ENCODE data around the gene SDK1.
A peak's percentile ranks its signal among the peaks of the same experiment; 100 is the strongest.

Gene SDK1

DNA sequence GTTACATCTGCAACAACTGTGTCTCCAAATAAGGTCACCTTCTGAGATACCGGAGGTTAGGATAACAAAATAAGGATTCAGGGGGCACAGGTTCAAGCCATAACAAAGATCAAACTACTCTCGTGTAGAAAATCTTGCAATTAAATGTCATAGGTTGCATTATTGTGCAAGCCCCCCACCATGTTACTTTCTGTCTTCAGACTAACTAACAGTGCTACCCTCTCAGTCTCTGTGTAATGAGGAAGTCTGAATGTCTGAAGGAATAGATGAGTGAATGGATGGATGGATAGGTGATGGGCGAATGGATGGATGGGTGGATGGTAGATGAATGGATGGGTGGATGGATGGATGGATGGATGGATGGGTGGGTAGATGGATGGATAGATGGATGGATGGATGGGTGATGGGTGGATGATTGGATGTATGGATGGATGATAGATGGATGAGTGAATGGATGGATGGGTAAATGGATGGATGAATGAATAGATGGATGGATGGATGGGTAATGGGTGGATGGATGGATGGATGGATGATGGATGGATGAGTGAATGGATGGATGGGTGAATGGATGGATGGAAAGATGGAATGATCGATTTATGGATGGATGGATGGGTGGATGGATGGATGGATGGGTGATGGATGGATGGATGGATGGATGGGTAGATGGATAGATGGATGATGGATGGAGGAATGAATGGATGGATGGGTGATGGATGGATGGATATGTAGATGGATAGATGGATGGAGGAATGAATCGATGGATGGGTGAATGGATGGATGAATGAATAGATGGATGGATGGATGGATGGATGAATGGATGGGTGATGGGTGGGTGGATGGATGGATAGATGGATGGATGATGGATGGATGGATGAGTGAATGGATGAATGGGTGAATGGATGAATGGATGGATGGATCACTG, 823.8 kb downstream of the SDK1 start:
- DNase-seq = no peak

GRCh38 chr7:4127909-4128560, 827.0 kb downstream of the SDK1 start:
- DNase-seq = no peak

- DNase-seq = no peak
Measured at GRCh38 chr7:4129481-4130122, 828.5 kb downstream of the SDK1 start.

DNA sequence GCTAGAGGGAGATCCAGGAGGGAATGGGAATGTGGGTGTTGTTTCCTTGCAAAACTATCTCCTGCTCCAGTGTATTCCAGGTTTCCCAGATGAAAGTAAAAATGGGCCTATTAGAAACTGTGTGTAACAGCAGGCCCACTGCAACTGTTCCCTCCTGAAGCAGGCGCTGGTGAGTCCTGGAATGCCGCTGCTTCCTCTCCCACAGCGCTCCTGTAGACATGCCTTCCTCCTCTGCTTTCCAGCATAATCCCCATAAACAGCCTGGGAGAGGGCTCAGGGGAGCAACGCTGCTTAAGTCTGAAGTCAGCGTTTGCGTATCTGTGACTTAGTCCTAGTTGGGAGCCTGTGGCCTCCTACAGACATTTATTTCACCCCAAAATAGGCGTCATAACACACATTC, 830.0 kb downstream of the SDK1 start:
- DNase-seq = no peak

DNA sequence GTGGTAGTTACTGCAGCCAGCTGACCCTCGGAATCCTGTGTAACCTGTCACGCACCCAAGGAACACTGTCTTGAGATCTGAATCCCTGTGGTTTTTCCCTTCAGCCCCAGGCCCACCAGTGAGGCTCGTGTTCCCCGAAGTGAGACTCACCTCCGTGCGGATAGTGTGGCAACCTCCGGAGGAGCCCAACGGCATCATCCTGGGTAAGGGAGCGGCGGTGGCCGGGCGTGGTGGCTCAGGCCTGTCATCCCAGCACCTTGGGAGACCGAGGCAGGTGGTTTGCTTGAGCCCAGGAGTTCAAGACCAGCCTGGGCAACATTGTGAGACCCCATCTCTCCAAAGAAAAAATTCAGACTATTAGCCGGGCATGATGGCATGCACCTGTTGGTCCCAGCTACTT, 831.2 kb downstream of the SDK1 start:
- DNase-seq = no peak

GRCh38 chr7:4133491-4134044, 832.5 kb downstream of the SDK1 start:
- no peak for DNase-seq

- DNase-seq = no peak
Measured at GRCh38 chr7:4134204-4134603, 833.2 kb downstream of the SDK1 start.

- no peak for DNase-seq
Measured at GRCh38 chr7:4134631-4135030, 833.6 kb downstream of the SDK1 start.

DNA sequence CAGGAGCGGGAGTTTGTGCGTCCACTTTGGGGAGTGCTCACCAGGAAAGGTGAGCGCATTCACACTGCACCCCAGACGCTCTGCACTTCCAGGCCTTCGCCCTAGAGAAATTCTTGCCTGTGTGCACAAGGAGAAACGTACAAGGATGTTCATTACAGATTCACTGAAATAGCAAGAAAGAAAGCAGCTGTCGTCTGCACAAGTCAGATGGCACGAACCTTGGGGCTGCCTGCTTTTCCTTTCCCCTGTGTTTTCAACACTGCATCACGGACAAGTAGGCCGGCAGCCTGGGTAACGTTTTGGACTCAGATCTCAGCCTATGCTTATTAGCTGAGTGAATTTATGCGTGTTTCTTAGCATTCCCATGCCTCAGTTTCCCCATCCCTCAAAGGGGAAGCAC, 834.2 kb downstream of the SDK1 start:
- no peak for DNase-seq

GRCh38 chr7:4136036-4136435, 835.0 kb downstream of the SDK1 start:
- DNase-seq = no peak

- DNase-seq = no peak
Measured at GRCh38 chr7:4136501-4137110, 835.6 kb downstream of the SDK1 start.

DNA sequence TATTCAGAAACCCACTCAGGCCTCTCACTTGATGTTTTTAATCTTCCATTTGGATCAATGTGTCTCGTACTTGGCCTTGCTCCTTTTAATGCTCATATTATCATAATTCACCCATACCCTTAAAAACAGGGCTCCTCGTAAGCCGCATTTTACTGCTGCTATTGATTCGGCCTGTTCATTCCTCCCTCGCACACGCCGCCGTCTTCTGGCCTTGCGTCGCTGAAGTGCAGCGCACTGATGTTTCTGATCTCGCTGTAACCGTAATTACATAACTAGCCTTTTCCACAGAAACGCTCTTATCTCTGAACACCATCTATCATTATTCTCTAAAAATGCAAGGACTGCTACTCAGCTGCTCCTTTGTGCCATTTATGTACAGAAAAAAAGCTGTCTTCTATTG, 836.5 kb downstream of the SDK1 start:
- no peak for DNase-seq

DNA sequence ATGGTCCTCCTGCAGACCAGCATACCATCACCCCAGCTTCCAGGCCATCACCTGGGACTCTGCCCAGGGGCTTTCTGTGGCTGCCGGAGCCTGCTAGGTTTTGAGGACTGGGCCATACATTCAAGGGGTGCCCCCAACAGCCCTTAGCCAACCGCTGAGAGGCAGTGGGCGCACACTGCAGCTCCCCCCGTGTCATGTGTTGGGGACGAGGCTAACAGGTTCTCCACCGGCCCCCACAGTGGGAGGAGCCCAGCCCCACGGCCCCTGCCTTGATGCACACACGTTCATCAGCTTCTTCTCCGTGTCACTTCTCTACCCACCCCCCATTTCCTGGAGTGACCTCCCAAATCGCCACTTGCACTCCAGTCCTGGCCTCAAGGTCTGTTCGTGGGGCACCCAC, 837.8 kb downstream of the SDK1 start:
- DNase-seq = no peak

DNA sequence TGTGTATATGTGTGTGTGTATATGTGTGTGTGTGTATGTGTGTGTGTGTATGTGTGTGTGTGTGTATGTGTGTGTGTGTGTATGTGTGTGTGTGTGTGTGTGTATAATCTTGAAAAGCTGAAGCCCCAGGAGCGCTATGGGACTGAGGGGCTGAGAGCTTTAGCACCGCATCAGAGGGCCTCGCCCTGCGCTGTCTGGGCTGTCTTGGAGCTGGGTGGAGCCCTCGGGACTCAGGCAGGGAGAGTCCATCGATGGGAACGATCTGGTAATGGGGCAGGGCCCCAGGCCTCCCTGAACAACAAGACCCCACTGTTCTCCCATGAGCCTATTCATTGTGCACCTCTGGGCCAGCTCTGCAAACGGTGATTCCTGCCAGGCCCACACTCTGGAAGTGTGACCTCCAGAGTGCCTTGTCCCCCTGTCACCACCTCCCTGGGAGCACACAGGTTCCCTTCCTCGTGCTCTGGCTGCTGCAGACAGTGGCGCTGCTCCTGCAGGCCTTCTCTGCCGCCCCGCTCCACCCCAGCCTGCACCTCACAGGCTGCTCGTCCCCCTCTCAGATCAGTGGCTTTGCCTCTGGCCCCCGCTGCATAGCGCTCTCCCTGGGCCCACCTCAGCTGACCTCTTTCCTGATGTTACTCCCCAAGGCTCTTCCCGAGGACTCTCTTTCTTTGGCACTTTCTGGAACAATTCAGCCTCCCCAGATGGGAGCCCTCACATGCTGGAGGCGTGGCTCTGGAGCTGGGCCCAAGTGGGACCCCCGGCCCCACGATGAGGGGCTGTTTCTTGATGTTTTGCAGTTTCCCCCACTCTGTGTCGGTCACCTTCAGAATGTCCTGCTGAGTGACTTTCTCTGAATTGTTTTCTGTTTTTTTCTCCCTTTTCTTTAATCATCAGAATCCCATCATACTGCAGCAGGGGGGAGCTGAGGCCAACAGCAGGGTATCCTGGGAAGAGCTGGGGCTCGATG, 838.9 kb downstream of the SDK1 start:
- no peak for DNase-seq

DNA sequence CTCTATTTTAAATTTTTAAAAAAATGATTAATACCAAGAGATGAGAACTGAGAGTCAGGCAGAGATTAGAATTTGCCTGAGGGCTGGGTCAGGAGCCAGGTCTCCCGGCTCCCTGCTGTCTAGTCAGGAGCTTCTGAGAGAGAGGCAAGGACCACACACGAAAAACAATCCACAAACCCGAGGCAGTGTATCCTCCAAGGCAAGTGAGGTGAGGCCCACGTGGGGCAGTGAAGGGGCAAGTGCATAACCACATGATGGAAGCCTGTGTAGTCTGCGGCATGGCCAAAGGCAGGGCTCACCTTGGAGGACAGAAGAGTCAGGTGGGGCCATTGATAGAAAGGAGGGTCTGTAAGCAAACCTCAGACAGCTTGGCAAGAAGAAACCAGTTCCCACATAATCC, 839.9 kb downstream of the SDK1 start:
- no peak for DNase-seq

DNA sequence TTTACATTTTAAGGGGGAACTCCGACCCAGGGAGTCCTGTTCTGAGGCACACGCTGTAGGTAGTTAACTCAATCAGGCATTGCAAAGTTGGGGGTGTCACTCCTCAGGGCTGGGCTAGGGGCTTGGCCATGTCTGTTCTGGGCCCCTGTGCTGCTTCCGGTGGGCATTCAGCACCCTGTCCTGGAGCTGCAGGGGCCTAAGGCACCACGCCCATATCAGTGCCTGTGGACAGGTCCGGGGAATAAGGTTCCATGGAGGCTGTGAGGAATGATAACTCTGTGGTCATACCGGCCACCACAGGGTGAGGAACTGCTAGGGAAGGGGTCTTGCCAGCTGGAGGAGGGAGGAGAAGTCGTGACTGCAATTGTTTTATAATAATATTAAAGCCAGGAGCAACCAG, 842.0 kb downstream of the SDK1 start:
- DNase-seq = no peak

GRCh38 chr7:4143511-4144171, 842.6 kb downstream of the SDK1 start:
- no peak for DNase-seq

DNA sequence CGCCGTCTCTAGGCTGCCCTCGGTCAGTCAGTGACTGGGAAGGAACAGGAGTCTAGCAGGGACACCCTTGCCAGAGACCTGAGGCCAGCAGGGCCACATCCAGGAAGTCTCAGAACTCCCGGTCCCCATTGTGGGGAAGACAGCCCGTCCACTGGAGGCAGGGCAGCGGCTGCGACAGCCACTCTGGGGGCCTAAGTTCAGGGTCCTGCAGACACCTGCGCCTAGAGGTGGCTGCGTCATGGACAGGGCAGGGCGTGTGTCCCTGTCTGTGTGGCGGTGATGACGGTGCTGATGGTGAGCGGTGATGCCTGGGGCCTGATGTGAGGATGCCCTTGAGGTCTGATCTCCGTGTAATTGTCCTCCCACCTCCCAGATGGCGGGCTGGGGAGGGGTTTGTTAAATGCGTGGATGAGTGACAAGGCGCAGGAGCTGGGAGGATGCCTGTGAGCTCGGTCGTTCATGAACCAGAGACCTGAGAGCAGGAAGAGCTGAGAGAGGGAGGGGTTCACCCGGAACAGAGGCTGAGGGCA, 843.2 kb downstream of the SDK1 start:
- no peak for DNase-seq

GRCh38 chr7:4144811-4145510, 843.9 kb downstream of the SDK1 start:
- peak; percentile 87 for DNase-seq

- DNase-seq = no peak
Measured at GRCh38 chr7:4145576-4145975, 844.5 kb downstream of the SDK1 start.

Measured in femur (tissue), 1 donor.